Right ventricle myocardium inferior (tissue), 1 donor: Measurements from ENCODE around the gene CCDC69. TPM values are rescaled to one million over a fixed set of nuclear protein-coding genes. Genes with fewer than 3 reads are reported as not detected.

Experiments used
- ATAC-seq: fragments of 200-7000 bp; cut with Tn5 transposase; one replicate; pipeline ENCODE4 v1.9.1; 2020; ENCODE audit warnings: mild to moderate bottlenecking, moderate library complexity
- DNase-seq: peaks from one replicate; pipeline ENCODE4 v3.0.0; 2021; ENCODE audit errors: missing footprints
- intact Hi-C: fragments of 100-400 bp; cut with DNase I; formaldehyde crosslinking; loops from one replicate; pipeline ENCODE4 v1.11.0; 2022
- total RNA-seq: library from RNA; stranded (reverse); fragmentation: NEBNext Ultra II Directional; extraction: Animal tissue kit (Norgen Biotek cat#: 25700); gene quantifications from one replicate; pipeline ENCODE4 v1.2.1, GENCODE V29; 2021
- donor health status: DM: no; HTN: yes; CAD: no; lungs with severe emphysema.

Gene CCDC69
- total RNA-seq, 1 donor from 2014 or later = 181 TPM

DNA sequence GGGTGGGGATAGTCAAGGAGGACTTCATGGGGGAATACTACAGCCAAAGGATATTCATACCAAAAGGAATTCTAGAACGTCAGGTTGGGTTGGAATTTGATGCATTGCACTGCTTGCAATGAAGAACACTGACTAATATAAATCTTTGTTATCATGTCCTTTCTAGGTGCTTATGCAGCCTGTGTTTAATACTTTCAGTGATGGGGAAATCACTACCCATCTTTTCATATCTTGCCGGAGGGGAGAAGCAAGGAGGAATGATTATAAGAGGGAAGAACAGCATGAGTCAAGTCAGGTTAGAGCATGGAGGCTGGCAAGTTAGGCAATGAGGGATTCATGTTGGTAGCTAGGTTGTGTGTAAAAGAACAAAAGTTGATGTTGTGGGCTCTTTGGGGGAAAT is 5.1 kb upstream of the CCDC69 start:
- DNase-seq (no peak), ATAC-seq (no peak)
- intact Hi-C loops = no loop called here

DNA sequence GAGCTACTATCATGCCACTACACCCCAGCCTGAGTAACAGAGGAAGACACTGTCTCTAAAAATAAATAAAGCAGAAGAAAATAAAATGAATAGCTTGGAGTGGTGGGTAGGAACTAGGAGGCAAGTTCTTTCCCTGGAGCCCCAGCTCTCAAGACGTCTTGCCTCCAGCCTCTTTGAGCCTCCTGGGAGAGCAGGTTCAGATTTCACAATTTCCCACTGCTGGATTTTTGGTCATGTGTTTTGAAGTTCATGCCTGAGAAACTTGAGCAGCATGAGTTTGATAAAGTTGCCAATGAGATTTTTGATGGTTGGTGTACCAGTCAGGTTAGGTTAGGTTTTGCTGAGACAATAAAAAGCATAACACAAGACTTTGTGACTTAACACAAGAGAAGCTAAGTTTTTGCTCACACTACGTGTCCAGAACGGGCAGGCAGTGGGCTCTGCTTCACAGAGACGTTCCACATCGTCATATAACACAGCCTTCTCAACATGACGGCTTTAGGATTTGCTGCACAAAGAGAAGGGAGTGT is 4.1 kb upstream of the CCDC69 start:
- no peak for ATAC-seq
- no peak for DNase-seq
- intact Hi-C loops = no loop called here

DNA sequence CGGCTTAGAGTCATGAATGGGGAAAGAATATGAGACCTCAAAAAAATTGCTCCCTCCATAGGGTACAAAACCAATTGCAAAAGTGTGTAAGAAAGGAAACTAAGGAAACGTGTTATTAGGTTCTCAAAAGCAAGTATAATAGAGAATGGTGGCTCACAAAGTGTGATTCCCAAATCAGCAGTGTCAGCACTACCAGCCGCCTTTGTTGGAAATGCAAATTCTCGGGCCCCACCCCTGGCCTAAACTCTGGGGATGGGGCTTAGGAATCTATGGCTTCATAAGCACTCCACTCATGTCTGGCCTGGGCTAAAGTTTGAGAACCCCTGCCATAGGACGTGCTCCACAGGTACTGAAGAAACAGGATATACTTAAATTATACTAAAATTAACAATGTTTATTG is 1.6 kb upstream of the CCDC69 start:
- intact Hi-C loops = no loop called here

DNA sequence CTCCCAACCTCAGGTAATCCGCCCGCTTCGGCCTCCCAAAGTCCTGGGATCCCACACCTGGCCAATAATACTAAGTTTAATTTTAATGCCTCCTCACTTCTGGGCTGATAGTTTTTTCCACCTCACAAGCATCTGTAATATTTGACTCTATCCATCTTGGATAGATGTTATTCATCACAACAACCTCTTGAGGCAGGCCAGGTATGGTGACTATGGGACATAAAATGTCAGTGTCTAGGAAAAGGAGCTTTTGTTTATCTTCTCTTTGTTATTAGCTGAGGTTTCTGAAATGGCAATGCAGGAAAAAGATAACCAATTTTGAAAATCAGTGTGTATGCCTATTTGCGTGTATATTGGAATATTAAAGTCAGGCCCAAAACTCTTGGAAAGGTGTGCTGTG is 1.2 kb upstream of the CCDC69 start:
- DNase-seq (no peak), ATAC-seq (no peak)
- intact Hi-C loops = no loop called here

More for the DNA sequence above, 1.6 kb upstream of the CCDC69 start:
- no peak for DNase-seq
- no peak for ATAC-seq

DNA sequence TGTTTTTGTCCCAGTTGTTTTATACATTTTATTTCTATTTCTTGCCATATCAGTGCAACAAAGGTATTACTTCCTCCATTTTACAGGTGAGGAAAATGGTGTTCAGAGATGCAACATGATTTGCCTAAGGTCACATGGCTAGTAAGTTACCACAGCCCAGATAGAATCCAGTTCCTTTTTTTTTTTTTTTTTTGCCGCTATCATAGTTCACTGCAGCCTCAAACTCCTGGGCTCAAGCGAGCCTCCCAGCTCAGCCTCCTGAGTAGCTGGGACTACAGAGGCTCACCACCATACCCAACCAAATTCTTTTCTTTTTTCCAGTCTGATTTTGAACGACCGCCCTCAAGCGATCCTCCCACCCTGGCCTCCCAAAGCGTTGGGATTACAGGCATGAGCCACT is 480 bp upstream of the CCDC69 start:
- intact Hi-C loops = loop anchor here (5.0 kb wide), 1 partner anchor 67 kb away; the partner anchor contains the start of gene ANXA6
- ATAC-seq (no peak), DNase-seq (no peak)

DNA sequence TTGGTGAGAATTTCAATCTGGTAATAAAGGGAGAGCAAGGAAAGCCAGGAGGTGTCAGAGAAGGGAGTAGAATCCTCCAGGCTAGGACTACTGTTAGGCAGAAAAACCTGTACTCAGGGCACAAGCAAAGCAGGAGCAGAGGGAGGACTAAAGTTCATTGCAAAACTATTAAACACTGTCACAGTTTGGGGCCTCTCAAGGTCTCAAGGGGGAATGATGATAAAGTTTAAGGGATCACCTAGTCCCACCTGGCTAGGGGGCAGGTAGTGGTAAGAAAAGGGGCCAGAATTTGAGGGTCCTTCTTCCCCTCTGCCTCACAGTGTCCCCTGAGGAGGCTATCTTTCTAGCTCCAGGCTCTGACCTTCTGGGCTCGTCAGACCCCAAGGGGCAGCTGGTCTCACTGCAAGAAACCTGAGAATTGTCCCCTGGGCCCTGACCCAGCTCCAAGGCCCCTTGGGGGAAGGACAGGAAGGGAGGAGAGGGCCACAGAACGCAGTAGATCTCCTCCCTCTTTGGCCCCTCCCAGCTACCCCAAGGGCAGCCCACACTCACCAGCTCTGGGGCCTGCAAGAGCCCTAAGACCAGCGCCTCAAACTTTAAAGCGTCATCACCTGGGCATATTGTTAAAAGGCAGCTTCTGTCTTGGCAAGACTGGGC is 974 bp downstream of the CCDC69 start:
- DNase-seq = peak; percentile 75
- intact Hi-C loops = loop anchor here (2.0 to 5.0 kb wide), 2 partner anchors 16 to 66 kb away; partner anchors contain the start of gene ANXA6
- ATAC-seq = peak; percentile 78

DNA sequence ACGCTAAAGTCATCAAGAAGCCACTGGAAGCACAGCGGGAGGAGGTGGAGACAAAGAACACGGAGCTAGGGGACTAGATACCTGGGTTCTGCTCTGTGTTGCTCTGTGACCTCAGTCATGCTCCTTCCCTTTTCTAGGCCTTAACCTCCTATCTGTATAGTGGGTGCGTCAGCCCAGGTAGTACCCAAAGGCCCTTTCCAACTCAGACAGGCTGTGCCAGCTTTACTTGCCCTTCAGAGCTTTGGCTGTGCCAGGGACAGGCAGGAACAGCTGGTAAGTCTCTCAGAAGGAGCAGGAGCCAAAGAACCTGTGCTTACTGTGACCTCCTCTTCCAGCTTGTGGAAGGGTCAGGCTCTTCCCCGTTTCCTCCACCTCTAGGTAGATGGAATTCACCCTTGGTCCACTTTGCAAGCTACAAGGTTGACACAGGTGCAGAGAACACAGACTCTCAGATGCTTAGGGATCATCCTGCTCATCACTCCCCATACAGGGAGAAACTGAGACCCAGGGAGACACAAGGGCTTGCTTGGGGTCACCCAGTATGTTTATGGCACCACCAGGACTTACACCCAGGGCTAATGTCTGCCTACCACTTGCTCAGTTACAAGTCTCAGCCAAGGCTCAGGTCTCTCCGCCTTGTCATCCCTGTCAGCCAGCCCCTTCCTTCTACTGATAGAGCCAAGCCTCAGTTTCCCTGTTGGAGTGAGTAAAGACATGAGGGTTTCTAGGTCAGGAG is 1.7 kb downstream of the CCDC69 start:
- no peak for DNase-seq
- intact Hi-C loops = loop anchor here (2.0 to 5.0 kb wide), 2 partner anchors 17 to 65 kb away; partner anchors contain the start of gene ANXA6
- ATAC-seq = no peak

DNA sequence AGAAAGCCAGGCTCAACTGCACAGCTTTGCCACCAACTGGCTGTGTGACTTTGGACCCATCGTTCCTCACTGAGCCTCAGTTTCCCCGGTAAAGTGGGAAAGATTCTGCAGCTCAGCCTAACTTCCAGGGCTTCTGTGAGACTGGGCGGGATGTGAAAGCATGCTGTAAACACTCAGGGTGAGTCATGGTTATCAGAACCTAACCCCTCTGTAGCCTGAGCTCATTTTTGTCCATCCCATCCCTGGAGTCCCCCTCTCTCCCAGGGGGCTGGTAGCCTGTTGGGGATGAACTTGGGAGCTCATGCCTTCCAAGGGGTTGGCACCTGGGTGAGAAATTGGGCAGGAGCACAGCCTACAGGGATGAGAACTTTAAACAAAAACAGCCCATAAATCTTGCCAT is 2.3 kb downstream of the CCDC69 start:
- ATAC-seq (no peak), DNase-seq (no peak)
- intact Hi-C loops = loop anchor here (5.0 kb wide), 1 partner anchor 64 kb away; the partner anchor contains the start of gene ANXA6

DNA sequence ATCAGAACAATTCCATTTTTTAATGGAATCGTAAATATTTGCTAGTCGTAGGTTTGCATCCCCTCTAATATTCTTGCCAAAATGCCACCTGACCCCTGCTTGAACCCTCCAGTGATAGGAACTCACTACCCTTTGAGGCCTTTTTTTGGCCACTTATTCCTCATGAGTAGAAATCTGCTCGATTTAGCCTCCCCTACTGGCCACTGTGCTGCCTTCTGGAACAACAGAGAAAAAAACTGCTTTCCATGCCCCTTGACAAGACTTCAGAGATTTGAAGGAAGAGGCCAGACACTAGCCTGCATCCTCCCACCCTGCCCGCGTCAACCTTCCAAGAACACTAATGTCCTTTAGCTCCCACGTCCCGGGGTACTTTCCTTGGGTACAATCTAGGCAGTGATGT is 4.1 kb downstream of the CCDC69 start:
- intact Hi-C loops = loop anchor here (5.0 kb wide), 1 partner anchor 62 kb away; the partner anchor contains the start of gene ANXA6
- DNase-seq (no peak), ATAC-seq (no peak)

DNA sequence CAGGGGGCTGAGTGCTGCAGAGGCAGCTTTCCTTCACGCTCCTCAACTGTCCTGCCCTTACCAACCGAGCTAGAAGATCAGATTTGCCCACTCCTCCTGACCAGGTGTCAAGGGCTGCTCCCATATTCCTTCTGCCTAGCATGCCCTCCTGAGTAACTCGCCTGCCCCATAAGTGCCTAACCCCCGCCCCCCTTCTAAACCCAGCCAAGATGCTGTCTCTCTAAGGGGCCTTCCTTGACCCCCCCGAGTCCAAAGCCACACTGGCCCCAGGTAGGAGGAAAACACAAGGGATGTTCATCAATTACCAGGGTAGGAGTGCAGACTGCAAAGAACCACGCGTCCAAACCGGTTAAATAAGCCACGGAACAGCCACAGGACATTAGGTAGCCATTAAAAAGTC is 4.8 kb downstream of the CCDC69 start:
- DNase-seq (no peak), ATAC-seq (no peak)
- intact Hi-C loops = no loop called here

DNA sequence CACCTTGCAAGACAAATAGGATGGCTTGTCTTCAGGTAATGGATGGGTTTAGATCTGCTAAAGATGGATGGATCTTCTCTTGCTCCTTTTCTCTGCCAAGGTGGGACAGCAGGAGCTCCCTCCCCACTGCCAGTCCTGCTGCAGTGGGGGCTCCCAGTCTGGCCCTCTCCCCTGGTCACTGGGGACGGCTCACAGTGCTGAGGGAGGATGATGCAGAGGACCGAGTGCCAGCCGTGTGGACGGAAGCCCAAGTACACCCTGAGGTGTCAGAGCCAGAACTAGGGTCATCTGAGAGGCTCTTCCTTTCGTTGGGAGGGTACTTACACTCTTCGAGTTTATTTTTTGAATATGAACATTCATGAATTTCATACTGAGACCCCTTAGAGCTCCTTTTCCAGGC is 5.7 kb downstream of the CCDC69 start:
- ATAC-seq = no peak
- intact Hi-C loops = no loop called here
- no peak for DNase-seq

DNA sequence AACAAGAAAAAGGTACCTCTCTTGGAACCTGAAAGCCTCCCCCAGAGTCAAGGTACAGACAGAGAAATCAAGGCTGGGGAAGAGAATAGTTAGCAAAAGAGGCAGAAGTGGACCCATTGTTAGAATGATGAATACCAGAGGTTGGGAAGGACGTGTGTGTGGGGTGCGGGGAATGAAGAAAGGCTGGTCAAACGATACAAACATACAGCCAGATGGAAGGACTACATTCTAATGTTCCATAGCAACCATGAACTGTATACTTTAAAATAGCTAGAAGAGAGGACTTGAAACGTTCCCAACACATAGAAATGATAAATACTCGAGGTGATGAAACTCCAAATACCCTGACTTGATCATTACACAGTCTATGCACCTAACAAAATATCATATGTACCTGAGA is 7.1 kb downstream of the CCDC69 start:
- ATAC-seq (no peak), DNase-seq (no peak)
- intact Hi-C loops = no loop called here

DNA sequence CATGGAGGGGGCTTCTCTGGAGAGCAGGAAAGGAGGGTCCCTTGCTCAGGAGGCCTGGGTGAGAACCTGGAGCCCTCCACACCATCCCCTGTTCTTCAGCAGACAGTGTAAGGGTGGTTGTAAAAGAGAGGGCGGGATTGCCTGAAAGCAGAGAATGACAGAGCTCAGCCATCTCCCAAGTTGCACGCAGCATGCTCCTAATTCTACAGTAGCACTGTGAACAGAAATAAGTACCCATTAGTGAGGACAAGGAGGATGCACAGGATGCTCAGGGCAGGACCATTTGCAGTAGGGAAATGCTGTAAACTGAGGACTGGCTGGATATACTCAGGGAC is 8.4 kb downstream of the CCDC69 start:
- intact Hi-C loops = no loop called here
- no peak for DNase-seq
- ATAC-seq = no peak

DNA sequence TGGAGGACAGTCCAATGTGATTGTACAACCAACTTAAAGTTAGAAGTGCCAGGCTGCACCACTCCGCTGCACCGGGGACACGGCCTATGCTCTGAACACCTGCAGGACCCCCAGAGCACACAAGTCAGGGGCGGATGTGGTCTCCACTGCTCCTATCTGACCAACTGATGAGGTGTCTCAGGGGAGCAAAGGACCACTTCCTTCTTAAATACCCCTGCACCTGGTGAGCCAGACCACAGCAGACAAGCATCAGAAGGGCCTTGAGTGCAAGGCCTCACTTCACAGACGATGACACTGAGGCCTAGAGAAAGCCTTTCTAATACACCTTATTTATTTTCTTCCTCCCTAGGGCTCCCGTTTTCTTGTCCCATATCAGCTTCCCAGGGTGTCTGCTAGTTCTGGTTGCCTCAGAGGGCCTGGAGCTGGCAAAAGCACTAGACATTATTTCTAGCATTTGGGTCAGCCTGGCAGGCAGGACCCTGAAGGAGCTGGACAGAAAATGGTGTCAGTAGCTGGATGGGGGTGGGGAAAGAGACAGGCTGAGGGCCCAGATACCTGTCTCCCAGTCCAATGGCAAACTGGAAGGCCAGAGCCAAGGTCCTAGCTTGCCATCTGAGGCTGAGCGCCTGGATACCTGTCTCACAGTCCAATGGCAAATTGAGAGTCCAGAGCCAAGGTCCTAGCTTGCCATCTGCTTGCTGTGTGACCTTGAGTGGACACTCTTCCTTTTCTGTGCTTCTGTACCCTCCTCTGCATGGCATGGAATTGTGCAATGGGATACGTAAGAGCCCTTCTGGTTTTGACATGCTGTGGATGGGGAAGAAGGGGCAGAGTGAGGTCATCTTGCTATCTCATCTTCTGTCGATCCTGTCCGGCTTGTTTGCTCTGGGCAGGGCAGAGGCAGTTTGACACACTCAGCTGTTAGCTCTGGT is 9.0 kb downstream of the CCDC69 start:
- DNase-seq = no peak
- peak; percentile 36 for ATAC-seq
- intact Hi-C loops = no loop called here

DNA sequence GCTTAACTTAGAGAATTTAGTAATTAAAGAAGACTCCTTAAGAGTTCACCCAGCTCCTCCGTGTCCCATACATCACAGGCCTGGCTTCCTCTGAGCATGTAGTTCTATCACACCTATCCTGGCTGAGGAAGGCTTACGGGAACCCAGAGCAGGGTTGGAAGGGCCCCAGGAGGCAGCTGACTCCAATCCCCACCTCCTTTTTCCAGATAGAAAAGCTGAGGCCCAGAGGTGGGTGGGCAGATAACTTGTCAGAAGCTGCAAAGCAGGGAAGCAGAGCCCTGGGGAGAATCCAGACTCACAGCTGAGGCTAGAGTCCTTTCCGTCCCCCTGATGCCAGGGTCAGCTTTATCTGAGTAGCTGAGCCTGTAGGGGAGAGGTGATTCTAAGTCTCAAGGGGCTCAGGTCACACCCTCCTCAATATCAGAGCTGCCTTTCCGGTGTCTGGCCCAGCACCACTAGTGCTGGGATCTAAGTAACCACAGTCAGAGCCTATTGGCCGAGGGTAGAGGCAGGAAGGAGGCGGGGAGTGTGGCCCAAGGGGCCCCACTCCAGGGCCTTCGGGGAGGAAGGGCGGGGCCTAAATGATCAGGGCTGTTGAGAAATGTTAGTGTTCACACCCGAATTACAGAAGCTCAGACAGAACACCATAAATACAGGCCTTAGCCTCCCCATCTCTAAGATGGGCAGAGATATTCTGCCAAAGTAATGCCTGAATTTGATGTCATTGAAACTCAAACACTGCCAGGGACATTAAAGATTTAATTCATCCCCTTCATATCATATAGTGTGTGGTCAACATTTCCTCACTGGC is 9.9 kb downstream of the CCDC69 start:
- intact Hi-C loops = no loop called here
- ATAC-seq (peak; percentile 92), DNase-seq (peak; percentile 92)

DNA sequence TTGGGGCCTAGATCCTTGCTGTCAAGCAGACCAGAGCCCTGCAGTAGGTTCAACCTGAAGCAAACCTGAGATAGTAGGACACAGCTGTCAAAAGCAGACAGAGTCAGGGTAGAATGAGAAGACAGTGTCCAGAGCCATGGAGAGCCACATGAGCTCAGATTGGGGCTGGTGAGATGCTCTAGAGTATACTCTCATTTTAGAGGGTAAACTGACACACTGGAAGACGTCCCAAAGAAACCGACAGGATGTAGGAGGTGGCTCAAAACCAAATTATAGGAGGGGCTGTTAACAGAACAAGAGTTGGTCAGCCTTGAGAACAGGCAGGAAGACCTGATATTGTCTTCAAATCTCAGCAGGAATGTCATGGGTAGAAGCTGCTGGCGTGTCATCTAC is 11.5 kb downstream of the CCDC69 start:
- ATAC-seq = no peak
- no peak for DNase-seq
- intact Hi-C loops = no loop called here

DNA sequence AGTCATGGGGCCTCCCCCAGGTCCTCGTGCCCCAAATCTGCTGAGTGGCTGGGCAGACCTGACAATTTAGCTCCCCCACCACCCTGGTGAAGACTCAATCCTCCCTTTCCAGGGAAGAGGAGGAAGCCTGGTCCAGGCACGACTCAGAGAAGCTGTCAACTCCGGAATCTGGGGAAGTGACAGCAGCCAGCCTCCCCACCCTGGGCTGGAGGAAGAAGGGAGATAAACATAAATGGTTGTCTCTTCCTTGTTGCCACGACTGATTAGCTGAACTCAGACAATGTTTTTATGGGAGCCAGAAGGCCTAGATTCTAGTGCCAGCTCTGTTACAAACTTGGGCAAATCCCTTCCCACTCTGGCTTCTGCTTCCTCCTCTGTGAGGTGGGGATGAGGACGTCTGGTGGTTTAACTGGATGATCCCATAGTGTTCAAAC is 15.4 kb downstream of the CCDC69 start:
- intact Hi-C loops = no loop called here
- peak; percentile 49 for ATAC-seq
- DNase-seq = no peak

DNA sequence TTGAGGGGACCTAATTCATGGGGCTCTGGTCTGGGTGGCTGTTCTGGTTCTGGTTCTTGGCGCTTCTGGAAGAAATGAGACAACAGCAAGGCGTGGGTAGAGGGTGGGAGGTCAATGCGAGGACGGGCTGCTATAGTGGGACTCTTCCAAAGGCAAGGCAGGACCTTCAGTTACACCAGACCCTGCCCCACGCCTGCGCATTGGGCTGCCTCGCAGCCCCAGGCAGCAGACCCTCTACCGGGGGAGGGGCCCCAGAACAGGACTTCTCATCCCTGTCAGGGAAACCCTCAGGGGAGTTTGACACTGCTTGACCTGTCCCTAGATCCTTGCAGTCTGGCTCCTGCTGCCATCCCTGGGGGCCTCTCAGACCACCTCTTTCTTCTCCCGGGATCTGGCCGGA is 18.5 kb downstream of the CCDC69 start:
- intact Hi-C loops = no loop called here
- DNase-seq (peak; percentile 58), ATAC-seq (no peak)
